CD14-positive monocyte (primary cell): ENCODE measurements around the gene FASTK. TPM values are rescaled to one million over a fixed set of nuclear protein-coding genes. Genes with fewer than 3 reads are reported as not detected.

Source experiments
- DNase-seq, 3 donors: peaks; one replicate each; pipeline ENCODE4 v3.0.0-alpha.2; 2011 to 2022
- H2AFZ ChIP-seq: 2 replicates; pipeline ENCODE4 v1.6.0; 2012; ENCODE audit warnings: mild to moderate bottlenecking, low read depth, low read length, inconsistent platforms; ENCODE audit not compliant: insufficient read depth, poor library complexity, severe bottlenecking
- H3K27ac ChIP-seq, 2 donors: 1 replicate in 1 of 2; 2 replicates in 1 of 2; pipeline ENCODE4 v1.5.1; 2012 to 2013; ENCODE audit warnings: low read length in 2 of 2, control low read depth in 1 of 2, inconsistent platforms in 1 of 2, low read depth in 1 of 2, mild to moderate bottlenecking in 1 of 2
- H3K27me3 ChIP-seq, 2 donors: one replicate each; pipeline versions ENCODE4 v1.6.0 to v1.6.1; 2011 to 2013; ENCODE audit warnings: low read length in 2 of 2; ENCODE audit not compliant: control insufficient read depth in 2 of 2, insufficient read depth in 2 of 2
- H3K36me3 ChIP-seq, 2 donors: replicated peaks in 1 of 2; 1 replicate in 1 of 2; 2 replicates in 1 of 2; pipeline versions ENCODE4 v1.5.1 to v1.6.1; 2012 to 2013; ENCODE audit warnings: low read length in 2 of 2, control low read depth in 1 of 2, inconsistent platforms in 1 of 2, mild to moderate bottlenecking in 1 of 2; ENCODE audit not compliant: insufficient read depth in 2 of 2, control insufficient read depth in 1 of 2
- H3K4me1 ChIP-seq, 2 donors: 1 replicate in 1 of 2; 2 replicates in 1 of 2; pipeline versions ENCODE4 v1.5.1 to v1.6.1; 2012 to 2013; ENCODE audit warnings: low read length in 2 of 2, control low read depth in 1 of 2, inconsistent platforms in 1 of 2, mild to moderate bottlenecking in 1 of 2, moderate library complexity in 1 of 2; ENCODE audit not compliant: insufficient read depth in 2 of 2, control insufficient read depth in 1 of 2
- H3K4me2 ChIP-seq: replicated peaks from 2 replicates; pipeline ENCODE3; 2012; ENCODE audit warnings: low read length, moderate library complexity, mild to moderate bottlenecking; ENCODE audit not compliant: poor library complexity, severe bottlenecking; ENCODE audit errors: extremely low read depth
- H3K4me3 ChIP-seq, 3 experiments: fragments of 200-600 bp in 1 of 3; sonication (generic) in 1 of 3; replicated peaks in 1 of 3; 1 replicate in 2 of 3; 2 replicates in 1 of 3; pipeline ENCODE4 v1.5.1; 2011 to 2013; ENCODE audit warnings: low read length in 3 of 3, mild to moderate bottlenecking in 3 of 3, control low read depth in 2 of 3, low read depth in 2 of 3, inconsistent platforms in 1 of 3, moderate library complexity in 1 of 3
- H3K79me2 ChIP-seq: 2 replicates; pipeline ENCODE4 v1.6.0; 2012; ENCODE audit warnings: mild to moderate bottlenecking, control low read depth, inconsistent platforms, low read length, moderate library complexity; ENCODE audit not compliant: insufficient read depth
- H3K9ac ChIP-seq: 2 replicates; pipeline ENCODE4 v1.6.0; 2017; ENCODE audit warnings: low read length, mild to moderate bottlenecking; ENCODE audit not compliant: insufficient read depth, poor library complexity, severe bottlenecking
- H3K9me3 ChIP-seq, 2 donors: replicated peaks in 1 of 2; 1 replicate in 1 of 2; 2 replicates in 1 of 2; pipeline versions ENCODE4 v1.5.1 to v1.6.1; 2012 to 2013; ENCODE audit warnings: low read length in 2 of 2, control low read depth in 1 of 2; ENCODE audit not compliant: control insufficient read depth in 1 of 2, insufficient read depth in 1 of 2
- H4K20me1 ChIP-seq: 2 replicates; pipeline ENCODE4 v1.6.0; 2012; ENCODE audit warnings: mild to moderate bottlenecking, low read length, control low read depth, moderate library complexity; ENCODE audit not compliant: insufficient read depth
- H3K27ac Mint-ChIP-seq, 7 donors: one replicate each; pipeline ENCODE4 v1.8.0; 2020; ENCODE audit warnings: mild to moderate bottlenecking in 7 of 7, mixed read lengths in 7 of 7, moderate library complexity in 6 of 7, inconsistent platforms in 2 of 7
- H3K27me3 Mint-ChIP-seq, 3 donors: one replicate each; pipeline ENCODE4 v1.8.0; 2021 to 2022; ENCODE audit warnings: low read depth in 3 of 3, mild to moderate bottlenecking in 3 of 3, mixed read lengths in 3 of 3, moderate library complexity in 3 of 3, inconsistent platforms in 1 of 3
- H3K36me3 Mint-ChIP-seq, 2 donors: one replicate each; pipeline ENCODE4 v1.8.0; 2020; ENCODE audit warnings: mixed read lengths in 2 of 2, inconsistent platforms in 1 of 2, mild to moderate bottlenecking in 1 of 2
- H3K4me1 Mint-ChIP-seq: one replicate; pipeline ENCODE4 v1.8.0; 2020; ENCODE audit warnings: mild to moderate bottlenecking, mixed read lengths
- H3K4me3 Mint-ChIP-seq, 2 donors: one replicate each; pipeline ENCODE4 v1.8.0; 2020; ENCODE audit warnings: mild to moderate bottlenecking in 2 of 2, mixed read lengths in 2 of 2, moderate library complexity in 1 of 2
- H3K9me3 Mint-ChIP-seq, 7 donors: one replicate each; pipeline ENCODE4 v1.8.0; 2020 to 2022; ENCODE audit warnings: mixed read lengths in 7 of 7, mild to moderate bottlenecking in 6 of 7, moderate library complexity in 6 of 7, inconsistent platforms in 2 of 7
- WGBS: methylation state at CpG from one replicate; pipeline ENCODE4 v1.1.5; 2013; ENCODE audit warnings: missing lambda C conversion rate; ENCODE audit not compliant: insufficient coverage; 5-methylcytosine and 5-hydroxymethylcytosine counted together
- intact Hi-C, 2 donors: fragments of 100-400 bp; cut with micrococcal nuclease; formaldehyde crosslinking; loops; one replicate each; pipeline versions ENCODE4 v1.15.0 to v1.15.1; 2023
- polyA plus RNA-seq, 3 donors: library from polyadenylated mRNA; depleted of rRNA in 1 of 3; unstranded in 2 of 3; stranded (reverse) in 1 of 3; fragments of 300-500 nt in 2 of 3; fragments of >200 nt in 1 of 3; fragmentation: Illumina TruSeq in 2 of 3; gene quantifications; 1 replicate in 2 of 3; 2 replicates in 1 of 3; pipeline ENCODE4 v1.2.3, GENCODE V29; 2012 to 2021
- TF ChIP-seq, protein P1 (sequence below): fragments of 200-600 bp; IDR thresholded peaks from one replicate; pipeline ENCODE4 v1.8.0; 2022; ENCODE audit warnings: antibody characterized with exemption, mild to moderate bottlenecking

The FASTK gene
- polyA plus RNA-seq, 3 donors = 34.7 to 110 (median 38.6) TPM

DNA sequence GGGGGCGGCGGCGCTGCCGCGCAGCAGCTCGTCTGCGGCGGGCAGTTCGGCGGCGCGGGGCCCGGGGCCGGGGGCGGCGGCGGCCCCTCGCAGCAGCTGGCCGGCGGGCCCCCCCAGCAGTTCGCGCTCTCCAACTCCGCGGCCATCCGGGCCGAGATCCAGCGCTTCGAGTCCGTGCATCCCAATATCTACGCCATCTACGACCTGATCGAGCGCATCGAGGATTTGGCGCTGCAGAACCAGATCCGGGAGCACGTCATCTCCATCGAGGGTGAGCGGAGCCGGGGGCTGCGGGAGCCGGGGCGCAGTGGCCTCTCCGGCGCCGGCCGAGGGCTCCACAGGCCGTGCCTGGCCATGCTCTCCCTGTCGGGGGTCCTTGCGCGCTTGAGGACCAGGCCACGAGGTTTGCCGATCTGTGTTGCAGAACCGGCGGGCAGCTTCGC lies 6.2 kb upstream of the FASTK start:
- Histone ChIP-seq H3K36me3 (peaks cover 0 to 2% of the 10 kb centered on the region in 2 donors), H3K9me3 (no peaks in the 10 kb centered on the region), H3K4me2 (peak overlapping the region; percentile 92), H4K20me1 (peaks cover 48% of the 10 kb centered on the region), H3K9ac (peak overlapping the region; percentile 90), H3K4me3 (peak overlapping the region; percentile 73 to 98 (median 95)), H3K27me3 (no peaks in the 10 kb centered on the region), H3K79me2 (peaks cover 43% of the 10 kb centered on the region), H3K4me1 (peaks cover 64 to 84% of the 10 kb centered on the region in 2 donors), H3K27ac (peak overlapping the region; percentile 97 to 99), H2AFZ (peak overlapping the region; percentile 39)
- peak overlapping the region; percentile 72 to 93 (median 83) for H3K27ac Mint-ChIP-seq
- under 1% methylated on average over 55 of the region's 56 CpGs for WGBS
- intact Hi-C loops = loop anchor here (2.0 to 10.0 kb wide), 3 partner anchors 28 to 712 kb away; partner anchors contain the start of genes SLC4A2 (in 1 of the 2) and ZNF775 (in 1 of the 2)
- H3K36me3 Mint-ChIP-seq = peaks cover 13 to 15% of the 10 kb centered on the region in 2 donors
- H3K4me3 Mint-ChIP-seq = peak overlapping the region; percentile 90 to 94
- H3K4me1 Mint-ChIP-seq = peaks cover 65% of the 10 kb centered on the region
- DNase-seq = no peak
- H3K9me3 Mint-ChIP-seq = peaks cover 0 to 3% (median 0%) of the 10 kb centered on the region in 7 donors
- peaks cover 0 to 2% (median 0%) of the 10 kb centered on the region in 3 donors for H3K27me3 Mint-ChIP-seq
- TF ChIP-seq, protein P1, sequence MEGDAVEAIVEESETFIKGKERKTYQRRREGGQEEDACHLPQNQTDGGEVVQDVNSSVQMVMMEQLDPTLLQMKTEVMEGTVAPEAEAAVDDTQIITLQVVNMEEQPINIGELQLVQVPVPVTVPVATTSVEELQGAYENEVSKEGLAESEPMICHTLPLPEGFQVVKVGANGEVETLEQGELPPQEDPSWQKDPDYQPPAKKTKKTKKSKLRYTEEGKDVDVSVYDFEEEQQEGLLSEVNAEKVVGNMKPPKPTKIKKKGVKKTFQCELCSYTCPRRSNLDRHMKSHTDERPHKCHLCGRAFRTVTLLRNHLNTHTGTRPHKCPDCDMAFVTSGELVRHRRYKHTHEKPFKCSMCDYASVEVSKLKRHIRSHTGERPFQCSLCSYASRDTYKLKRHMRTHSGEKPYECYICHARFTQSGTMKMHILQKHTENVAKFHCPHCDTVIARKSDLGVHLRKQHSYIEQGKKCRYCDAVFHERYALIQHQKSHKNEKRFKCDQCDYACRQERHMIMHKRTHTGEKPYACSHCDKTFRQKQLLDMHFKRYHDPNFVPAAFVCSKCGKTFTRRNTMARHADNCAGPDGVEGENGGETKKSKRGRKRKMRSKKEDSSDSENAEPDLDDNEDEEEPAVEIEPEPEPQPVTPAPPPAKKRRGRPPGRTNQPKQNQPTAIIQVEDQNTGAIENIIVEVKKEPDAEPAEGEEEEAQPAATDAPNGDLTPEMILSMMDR = no peak

DNA sequence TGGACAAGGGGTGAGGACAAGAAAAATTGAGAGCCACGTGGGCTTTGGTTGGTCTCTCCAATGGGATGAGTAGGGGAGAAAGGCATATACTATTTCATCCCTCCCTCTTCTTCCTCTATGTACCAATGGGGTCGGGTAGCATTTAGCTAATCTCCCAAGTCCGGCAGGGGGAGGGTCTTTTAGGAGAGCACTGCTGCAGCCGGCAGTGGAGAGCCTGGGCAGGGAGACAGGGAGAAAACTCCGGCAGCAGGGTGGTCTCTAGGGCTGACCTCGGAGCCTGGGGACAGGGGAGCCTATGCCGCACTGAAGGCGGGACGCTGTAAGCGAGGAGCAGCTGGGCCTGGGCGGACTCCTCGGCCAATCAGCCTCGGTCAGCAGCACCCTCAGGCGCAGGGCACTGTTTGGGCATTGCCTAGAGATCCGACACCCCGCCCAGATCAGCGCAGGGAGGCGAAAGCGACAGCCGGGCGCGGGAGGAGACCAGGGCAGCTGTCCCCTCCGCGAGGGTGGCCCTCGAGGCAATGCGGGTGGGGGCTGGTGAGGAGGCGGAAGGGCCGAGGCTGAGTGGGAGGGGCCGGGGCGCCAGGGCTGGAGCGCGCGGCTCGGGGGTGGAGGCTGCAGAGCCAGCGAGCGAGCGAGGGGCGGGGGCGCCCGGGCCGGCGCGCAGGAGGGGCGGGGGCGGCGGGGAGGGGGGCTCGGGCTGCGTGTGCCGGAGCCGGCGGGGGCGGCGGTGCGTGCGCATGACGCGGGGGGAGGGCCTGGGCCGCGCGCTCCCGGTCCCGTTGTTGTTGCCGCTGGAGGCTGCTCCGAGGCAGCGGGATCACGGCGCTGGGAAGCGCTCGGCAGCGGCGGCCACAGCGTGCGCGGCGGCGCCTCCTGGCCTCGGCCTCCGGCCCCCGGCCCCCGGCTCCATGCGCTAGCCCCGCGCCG lies 5.3 kb upstream of the FASTK start, which contains the start of gene AGAP3:
TSS of gene AGAP3 (plus strand) at position 785 of the 930 bp plus-strand sequence. CDS start 267 bp downstream, outside the sequence.
- Mint-ChIP-seq H3K4me1 (peaks cover 59% of the 10 kb centered on the region), H3K4me3 (peak within 1 kb of the TSS; percentile 90 to 94), H3K9me3 (peaks cover 0 to 3% (median 0%) of the 10 kb centered on the region in 7 donors), H3K27me3 (peaks cover 0 to 2% (median 0%) of the 10 kb centered on the region in 3 donors), H3K27ac (peak within 1 kb of the TSS; percentile 79 to 94 (median 89)), H3K36me3 (peaks cover 5 to 8% of the 10 kb centered on the region in 2 donors)
- no peaks in the 10 kb centered on the region for H3K9me3 ChIP-seq
- no peaks in the 10 kb centered on the region for H3K36me3 ChIP-seq
- H3K9ac ChIP-seq = peak within 1 kb of the TSS; percentile 90
- intact Hi-C loops = loop anchor here (2.0 to 10.0 kb wide), 3 partner anchors 27 to 711 kb away; partner anchors contain the start of genes SLC4A2 (in 1 of the 2) and ZNF775 (in 1 of the 2)
- H3K27me3 ChIP-seq = no peaks in the 10 kb centered on the region
- H3K4me2 ChIP-seq = peak within 1 kb of the TSS; percentile 92
- H4K20me1 ChIP-seq = peaks cover 39% of the 10 kb centered on the region
- under 1% methylated on average over 72 of the region's 84 CpGs for WGBS
- peaks cover 39% of the 10 kb centered on the region for H3K79me2 ChIP-seq
- DNase-seq = peak; percentile 59 to 86 (median 83)
- peaks cover 64 to 85% of the 10 kb centered on the region in 2 donors for H3K4me1 ChIP-seq
- H3K27ac ChIP-seq = peak within 1 kb of the TSS; percentile 97 to 99
- peak within 1 kb of the TSS; percentile 73 to 98 (median 95) for H3K4me3 ChIP-seq
- H2AFZ ChIP-seq = peak within 1 kb of the TSS; percentile 77
- TF ChIP-seq, protein P1 = no peak
